ENCODE results near the gene SPATC1L.
A peak's percentile ranks its signal among the peaks of the same experiment; 100 is the strongest.

Gene SPATC1L

DNA sequence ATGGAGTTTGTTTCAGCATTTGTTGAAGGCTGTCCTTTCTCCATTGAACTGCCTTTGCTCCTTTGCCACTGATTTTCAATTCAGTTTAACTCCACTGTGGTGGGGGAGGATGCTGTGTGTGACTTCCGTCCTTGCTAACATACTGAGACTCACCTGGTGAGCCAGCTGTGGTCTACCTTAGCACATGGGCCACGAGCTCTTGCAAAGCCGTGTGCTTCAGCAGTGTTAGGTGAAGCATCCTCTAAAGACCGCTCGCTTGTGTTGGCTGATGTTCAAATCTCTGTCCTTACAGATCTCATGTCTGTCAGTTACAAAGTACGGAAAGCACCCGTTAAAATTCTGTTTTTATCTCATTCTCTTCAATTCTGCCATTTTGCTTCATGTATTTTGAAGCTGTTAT, 3.6 kb upstream of the SPATC1L start:
- 96% methylated on average over 6 of the region's 7 CpGs for WGBS
- Histone ChIP-seq H3K14ac (ENCODE audit: low read length in 2 of 2) (no peak overlapping the region), H3K9ac (ENCODE audit: low read length) (no peak overlapping the region), H3K9me3 (ENCODE audit: control insufficient read depth, low read length) (no peaks in the 10 kb centered on the region), H3K4ac (ENCODE audit: low read depth in 1 of 2, low read length in 2 of 2) (no peak overlapping the region), H3K27me3 (ENCODE audit: control insufficient read depth in 1 of 2, insufficient read depth in 1 of 2, low read length in 2 of 2) (no peaks in the 10 kb centered on the region), H3K18ac (ENCODE audit: low read depth in 1 of 2, low read length in 2 of 2) (no peak overlapping the region), H2BK15ac (ENCODE audit: low read depth, poor library complexity, severe bottlenecking) (no peak overlapping the region), H4K91ac (ENCODE audit: low read length) (no peak overlapping the region), H3K4me2 (ENCODE audit: low read length, poor library complexity, severe bottlenecking) (no peak overlapping the region), H2BK5ac (ENCODE audit: low read depth, low read length, poor library complexity, severe bottlenecking) (no peak overlapping the region), H4K8ac (ENCODE audit: low read length) (no peak overlapping the region), H3K4me3 (ENCODE audit: insufficient read depth in 1 of 2, low read depth in 1 of 2, low read length in 2 of 2) (no peak overlapping the region), H3K79me1 (replicated peaks; ENCODE audit: low read length, poor library complexity, severe bottlenecking) (peaks cover 14% of the 10 kb centered on the region), H3K36me3 (ENCODE audit: control insufficient read depth in 1 of 2, insufficient read depth in 2 of 2, low read depth in 1 of 2, low read length in 2 of 2) (peaks cover 37 to 53% of the 10 kb centered on the region in 2 experiments), H2AFZ (ENCODE audit: low read depth, low read length) (no peak overlapping the region), H3K27ac (ENCODE audit: low read length, poor library complexity, severe bottlenecking) (no peak overlapping the region), H3K4me1 (ENCODE audit: control insufficient read depth, insufficient read depth, low read depth, low read length) (peaks cover 34% of the 10 kb centered on the region), H2BK120ac (ENCODE audit: low read depth, low read length) (no peak overlapping the region), H2BK12ac (ENCODE audit: low read length in 2 of 2) (no peak overlapping the region), H3K23ac (ENCODE audit: low read length in 2 of 2) (no peak overlapping the region), H2AK5ac (ENCODE audit: low read length, severe bottlenecking) (no peak overlapping the region)
- DNase-seq = no peak

- no peak overlapping the region for H2AFZ ChIP-seq (ENCODE audit: low read depth, low read length)
- no peak overlapping the region for H3K4me2 ChIP-seq (ENCODE audit: low read length, poor library complexity, severe bottlenecking)
- H2BK5ac ChIP-seq (ENCODE audit: low read depth, low read length, poor library complexity, severe bottlenecking) = no peak overlapping the region
- no peak overlapping the region for H2BK12ac ChIP-seq (ENCODE audit: low read length in 2 of 2)
- H3K27me3 ChIP-seq (ENCODE audit: control insufficient read depth in 1 of 2, insufficient read depth in 1 of 2, low read length in 2 of 2) = no peaks in the 10 kb centered on the region
- no peak overlapping the region for H2BK120ac ChIP-seq (ENCODE audit: low read depth, low read length)
- H3K79me1 ChIP-seq (replicated peaks; ENCODE audit: low read length, poor library complexity, severe bottlenecking) = peaks cover 18% of the 10 kb centered on the region
- H3K18ac ChIP-seq (ENCODE audit: low read depth in 1 of 2, low read length in 2 of 2) = no peak overlapping the region
- peaks cover 35% of the 10 kb centered on the region for H3K4me1 ChIP-seq (ENCODE audit: control insufficient read depth, insufficient read depth, low read depth, low read length)
- no peak overlapping the region for H3K4me3 ChIP-seq (ENCODE audit: insufficient read depth in 1 of 2, low read depth in 1 of 2, low read length in 2 of 2)
- H3K4ac ChIP-seq (ENCODE audit: low read depth in 1 of 2, low read length in 2 of 2) = no peak overlapping the region
- no peak overlapping the region for H3K9ac ChIP-seq (ENCODE audit: low read length)
- no peak overlapping the region for H2AK5ac ChIP-seq (ENCODE audit: low read length, severe bottlenecking)
- H4K8ac ChIP-seq (ENCODE audit: low read length) = no peak overlapping the region
- WGBS = 97% methylated on average over 7 of the region's 8 CpGs
- H3K9me3 ChIP-seq (ENCODE audit: control insufficient read depth, low read length) = no peaks in the 10 kb centered on the region
- no peak for DNase-seq
- H2BK15ac ChIP-seq (ENCODE audit: low read depth, poor library complexity, severe bottlenecking) = no peak overlapping the region
- H3K36me3 ChIP-seq (ENCODE audit: control insufficient read depth in 1 of 2, insufficient read depth in 2 of 2, low read depth in 1 of 2, low read length in 2 of 2) = peaks cover 37 to 47% of the 10 kb centered on the region in 2 experiments
- no peak overlapping the region for H3K23ac ChIP-seq (ENCODE audit: low read length in 2 of 2)
- H3K14ac ChIP-seq (ENCODE audit: low read length in 2 of 2) = no peak overlapping the region
- H4K91ac ChIP-seq (ENCODE audit: low read length) = no peak overlapping the region
- no peak overlapping the region for H3K27ac ChIP-seq (ENCODE audit: low read length, poor library complexity, severe bottlenecking)
Measured at GRCh38 chr21:46187261-46187660, 3.0 kb upstream of the SPATC1L start.

DNA sequence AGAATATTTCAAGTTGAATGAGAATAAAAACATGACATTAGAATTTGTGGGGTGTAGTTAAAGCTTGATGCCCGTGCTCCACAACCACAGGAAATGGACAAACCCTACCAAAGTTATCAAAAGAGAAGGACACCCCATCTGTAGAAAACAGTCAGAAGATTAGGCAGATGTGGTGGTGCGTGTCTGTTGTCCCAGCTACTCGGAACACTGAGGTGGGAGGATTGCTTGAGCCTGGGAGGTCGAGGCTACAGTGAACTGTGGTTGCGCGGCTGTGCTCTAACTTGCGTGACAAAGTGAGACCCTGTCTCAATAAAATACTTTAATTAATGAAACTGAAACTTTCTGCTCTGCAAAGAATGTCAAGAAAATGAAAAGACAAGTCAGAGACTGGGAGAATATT, 1.5 kb upstream of the SPATC1L start:
- H4K8ac ChIP-seq (ENCODE audit: low read length) = no peak overlapping the region
- H3K4me1 ChIP-seq (ENCODE audit: control insufficient read depth, insufficient read depth, low read depth, low read length) = peaks cover 29% of the 10 kb centered on the region
- H3K9ac ChIP-seq (ENCODE audit: low read length) = peak overlapping the region; percentile 74
- H2BK5ac ChIP-seq (ENCODE audit: low read depth, low read length, poor library complexity, severe bottlenecking) = no peak overlapping the region
- H4K91ac ChIP-seq (ENCODE audit: low read length) = no peak overlapping the region
- no peak overlapping the region for H3K18ac ChIP-seq (ENCODE audit: low read depth in 1 of 2, low read length in 2 of 2)
- H2AK5ac ChIP-seq (ENCODE audit: low read length, severe bottlenecking) = no peak overlapping the region
- H3K36me3 ChIP-seq (ENCODE audit: control insufficient read depth in 1 of 2, insufficient read depth in 2 of 2, low read depth in 1 of 2, low read length in 2 of 2) = peaks cover 33 to 34% of the 10 kb centered on the region in 2 experiments
- no peak overlapping the region for H3K14ac ChIP-seq (ENCODE audit: low read length in 2 of 2)
- no peak overlapping the region for H2BK15ac ChIP-seq (ENCODE audit: low read depth, poor library complexity, severe bottlenecking)
- H2BK12ac ChIP-seq (ENCODE audit: low read length in 2 of 2) = no peak overlapping the region
- H3K23ac ChIP-seq (ENCODE audit: low read length in 2 of 2) = no peak overlapping the region
- no peak overlapping the region for H2AFZ ChIP-seq (ENCODE audit: low read depth, low read length)
- no peak overlapping the region for H3K4me2 ChIP-seq (ENCODE audit: low read length, poor library complexity, severe bottlenecking)
- H3K27ac ChIP-seq (ENCODE audit: low read length, poor library complexity, severe bottlenecking) = no peak overlapping the region
- no peaks in the 10 kb centered on the region for H3K27me3 ChIP-seq (ENCODE audit: control insufficient read depth in 1 of 2, insufficient read depth in 1 of 2, low read length in 2 of 2)
- H3K4ac ChIP-seq (ENCODE audit: low read depth in 1 of 2, low read length in 2 of 2) = no peak overlapping the region
- 84% methylated on average over 4 of the region's 7 CpGs for WGBS
- H3K79me1 ChIP-seq (replicated peaks; ENCODE audit: low read length, poor library complexity, severe bottlenecking) = peaks cover 16% of the 10 kb centered on the region
- no peak for DNase-seq
- H3K4me3 ChIP-seq (ENCODE audit: insufficient read depth in 1 of 2, low read depth in 1 of 2, low read length in 2 of 2) = peak overlapping the region in 1 of 2 experiments; percentile 90
- H2BK120ac ChIP-seq (ENCODE audit: low read depth, low read length) = no peak overlapping the region
- no peaks in the 10 kb centered on the region for H3K9me3 ChIP-seq (ENCODE audit: control insufficient read depth, low read length)

DNA sequence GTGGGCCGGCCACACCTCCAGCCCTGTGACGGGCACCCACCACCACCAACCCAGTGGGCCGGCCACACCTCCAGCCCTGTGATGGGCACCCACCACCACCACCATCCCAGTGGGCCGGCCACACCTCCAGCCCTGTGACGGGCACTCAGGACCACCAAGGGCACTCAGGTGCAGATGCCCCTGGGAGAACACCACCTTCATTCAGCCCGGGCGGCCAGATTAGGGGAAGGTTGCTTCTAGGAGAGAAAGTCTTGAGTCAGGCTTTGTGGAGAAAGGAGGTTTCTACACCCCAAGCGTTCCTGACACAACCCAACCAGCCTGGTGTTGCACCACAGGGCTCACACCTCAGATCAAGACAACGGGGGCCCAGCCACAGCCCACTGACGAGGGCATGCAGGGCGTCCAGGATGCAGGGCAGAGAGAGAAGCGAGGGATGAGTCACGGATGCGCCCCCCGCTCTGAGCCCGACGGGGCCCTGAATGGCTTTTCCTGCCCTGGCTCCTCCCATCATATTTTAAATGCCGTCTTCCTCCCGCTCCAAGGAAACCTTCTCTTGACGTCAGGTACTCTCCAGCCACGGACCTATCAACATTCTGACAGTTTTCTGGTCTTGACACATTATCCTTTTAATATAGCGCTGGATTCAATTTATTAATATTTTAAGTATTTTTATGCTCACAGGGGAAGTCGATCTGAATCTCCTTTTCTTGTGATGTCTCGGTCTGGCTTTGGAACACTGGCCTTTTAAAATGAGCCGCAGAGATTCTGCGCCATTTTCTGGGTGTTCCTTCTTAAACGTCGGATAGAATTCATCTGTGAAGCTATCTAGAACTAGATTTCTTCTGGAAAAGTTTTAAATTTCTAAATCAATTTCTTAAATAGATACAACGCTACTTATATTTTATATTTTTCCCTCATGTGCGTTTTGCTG, 631 bp upstream of the SPATC1L start:
- DNase-seq = peak; percentile 94
- Histone ChIP-seq H2BK5ac (ENCODE audit: low read depth, low read length, poor library complexity, severe bottlenecking) (no peak overlapping the region), H3K23ac (ENCODE audit: low read length in 2 of 2) (no peak overlapping the region), H2BK12ac (ENCODE audit: low read length in 2 of 2) (peak overlapping the region; percentile 3 to 4), H3K27me3 (ENCODE audit: control insufficient read depth in 1 of 2, insufficient read depth in 1 of 2, low read length in 2 of 2) (no peaks in the 10 kb centered on the region), H3K36me3 (ENCODE audit: control insufficient read depth in 1 of 2, insufficient read depth in 2 of 2, low read depth in 1 of 2, low read length in 2 of 2) (peaks cover 26 to 33% of the 10 kb centered on the region in 2 experiments), H2AK5ac (ENCODE audit: low read length, severe bottlenecking) (no peak overlapping the region), H4K91ac (ENCODE audit: low read length) (peak overlapping the region; percentile 84), H3K9ac (ENCODE audit: low read length) (peak overlapping the region; percentile 74), H3K18ac (ENCODE audit: low read depth in 1 of 2, low read length in 2 of 2) (peak overlapping the region in 1 of 2 experiments; percentile 95), H2BK15ac (ENCODE audit: low read depth, poor library complexity, severe bottlenecking) (no peak overlapping the region), H3K4me3 (ENCODE audit: insufficient read depth in 1 of 2, low read depth in 1 of 2, low read length in 2 of 2) (peak overlapping the region; percentile 73 to 90), H3K4me2 (ENCODE audit: low read length, poor library complexity, severe bottlenecking) (peak overlapping the region; percentile 98), H3K27ac (ENCODE audit: low read length, poor library complexity, severe bottlenecking) (peak overlapping the region; percentile 83), H2AFZ (ENCODE audit: low read depth, low read length) (peak overlapping the region; percentile 93), H3K9me3 (ENCODE audit: control insufficient read depth, low read length) (no peaks in the 10 kb centered on the region), H4K8ac (ENCODE audit: low read length) (peak overlapping the region; percentile 10), H3K4ac (ENCODE audit: low read depth in 1 of 2, low read length in 2 of 2) (peak overlapping the region in 1 of 2 experiments; percentile 6), H3K14ac (ENCODE audit: low read length in 2 of 2) (peak overlapping the region in 1 of 2 experiments; percentile 86), H2BK120ac (ENCODE audit: low read depth, low read length) (peak overlapping the region; percentile 42), H3K79me1 (replicated peaks; ENCODE audit: low read length, poor library complexity, severe bottlenecking) (peaks cover 15% of the 10 kb centered on the region), H3K4me1 (ENCODE audit: control insufficient read depth, insufficient read depth, low read depth, low read length) (peaks cover 23% of the 10 kb centered on the region)
- WGBS = 17% methylated on average over 20 of the region's 30 CpGs
